NK-92 (cell line): ENCODE results near the gene ZNF133.

Experiments used
- DNase-seq: peaks from one replicate; lab custom pipeline; 2025; ENCODE audit not compliant: unreplicated experiment; lab: John Stamatoyannopoulos, UW

The ZNF133 gene

GRCh38 chr20:18361678-18362077 is 73.4 kb downstream of the ZNF133 start:
- no peak for DNase-seq

GRCh38 chr20:18362916-18363315 is 74.6 kb downstream of the ZNF133 start:
- no peak for DNase-seq

- DNase-seq = no peak
These were observed 75.4 kb downstream of the ZNF133 start for GRCh38 chr20:18363708-18364107.

GRCh38 chr20:18364768-18365167 is 76.4 kb downstream of the ZNF133 start:
- no peak for DNase-seq
